ENCODE results near the gene SPATA31C1.
"Not testable (repeated sequence)": the region's sequence is repeated elsewhere in the genome, so short reads cannot be mapped to it uniquely, and the experiment has no call there.

GRCh38 chr9:87902371-87902770 is 15.4 kb upstream of the SPATA31C1 start:
- TF ChIP-seq POLR2A (IDR thresholded peaks at IDR 0.05; ENCODE audit: low read depth, low read length); CTCF (IDR thresholded peaks at IDR 0.05; ENCODE audit: extremely low read depth in 1 of 2, insufficient read depth in 1 of 2, low read depth in 1 of 2, low read length in 2 of 2): not testable (repeated sequence)
